A673 (cell line): ENCODE results near the gene XKR7.

Experiments
- CTCF ChIP-seq: fragments of 300-800, 200-600 bp; sonication (generic); conservative IDR thresholded peaks from 2 replicates; pipeline ENCODE4 v1.5.1; 2017; ENCODE audit warnings: low read depth, mild to moderate bottlenecking, antibody characterized with exemption, low read length, moderate library complexity, mixed read lengths
- EZH2 ChIP-seq: fragments of 200-600 bp; sonication (generic); IDR thresholded peaks from 2 replicates; pipeline ENCODE4 v1.6.1; 2017; ENCODE audit warnings: borderline replicate concordance, low read depth, mild to moderate bottlenecking, mixed read lengths, antibody characterized with exemption, low read length; ENCODE audit not compliant: poor library complexity, severe bottlenecking

- no peak for TF ChIP-seq CTCF
- no peak for TF ChIP-seq EZH2
Measured at GRCh38 chr20:31937820-31938219, 30.1 kb upstream of the XKR7 start.
